MCF 10A (cell line): ENCODE results near the gene KRTAP10-3. TPM values are rescaled to one million over a fixed set of nuclear protein-coding genes. Genes with fewer than 3 reads are reported as not detected.
"Not testable (repeated sequence)": the region's sequence is repeated elsewhere in the genome, so short reads cannot be mapped to it uniquely, and the experiment has no call there.

Experiments used
- BruUV-seq: library from RNA; stranded (reverse); fragments of 400-500 nt; replicated peaks from 2 replicates; lab custom pipeline; 2021; lab: Mats Ljungman, UMichigan
- CTCF ChIA-PET: fragments of 300-600 bp; sonication (Branson Sonifier 250); formaldehyde crosslinking; extraction: SDS; loops from one replicate; lab custom pipeline; 2021; ENCODE audit warnings: antibody characterized with exemption, inconsistent platforms; lab: Yijun Ruan, JAX
- POLR2A ChIA-PET: fragments of 300-600, 350-650 bp; sonication (Branson Sonifier 250); formaldehyde crosslinking; extraction: SDS; loops from one replicate; lab custom pipeline; 2020; ENCODE audit warnings: antibody characterized with exemption, inconsistent platforms; lab: Yijun Ruan, JAX
- DNase-seq: peaks from one replicate; pipeline ENCODE4 v3.0.0-alpha.2; 2018; ENCODE audit not compliant: unreplicated experiment
- H3K27ac Mint-ChIP-seq: one replicate; pipeline ENCODE4 v1.8.0; 2022; ENCODE audit warnings: mild to moderate bottlenecking, low read depth, mixed read lengths; ENCODE audit not compliant: unreplicated experiment
- H3K27me3 Mint-ChIP-seq: one replicate; pipeline ENCODE4 v1.8.0; 2022; ENCODE audit warnings: mixed read lengths; ENCODE audit not compliant: insufficient read depth, unreplicated experiment
- H3K36me3 Mint-ChIP-seq: one replicate; pipeline ENCODE4 v1.8.0; 2022; ENCODE audit warnings: mild to moderate bottlenecking, moderate library complexity, mixed read lengths; ENCODE audit not compliant: insufficient read depth, unreplicated experiment
- H3K4me1 Mint-ChIP-seq: one replicate; pipeline ENCODE4 v1.8.0; 2022; ENCODE audit warnings: mixed read lengths; ENCODE audit not compliant: insufficient read depth, unreplicated experiment
- H3K4me3 Mint-ChIP-seq: one replicate; pipeline ENCODE4 v1.8.0; 2022; ENCODE audit warnings: mild to moderate bottlenecking, moderate library complexity, mixed read lengths; ENCODE audit not compliant: unreplicated experiment
- H3K9me3 Mint-ChIP-seq: one replicate; pipeline ENCODE4 v1.8.0; 2022; ENCODE audit warnings: mixed read lengths; ENCODE audit not compliant: unreplicated experiment
- intact Hi-C: fragments of 100-400 bp; cut with micrococcal nuclease; formaldehyde crosslinking; loops from 2 replicates; pipeline ENCODE4 v1.14.1; 2022
- total RNA-seq: library from RNA; stranded (reverse); gene quantifications from 2 replicates; pipeline ENCODE4 v1.2.3, GENCODE V29; 2022
- TF ChIP-seq, protein P1 (sequence below): fragments of 200-600 bp; IDR thresholded peaks from one replicate; pipeline ENCODE4 v1.8.0; 2022; ENCODE audit warnings: antibody characterized with exemption, mild to moderate bottlenecking; ENCODE audit not compliant: unreplicated experiment

Gene KRTAP10-3
- total RNA-seq, 1 experiment from 2014 or later = not detected

- ChIA-PET CTCF (interaction anchor here (0.6 kb wide), 1 partner anchor 133 kb away, joined by 3 read pairs; no protein-coding TSS in a partner anchor), POLR2A (no interaction called here)
- BruUV-seq = no TSS peak
- Mint-ChIP-seq H3K4me3 (no peak overlapping the region), H3K36me3 (peaks cover 5% of the 10 kb centered on the region), H3K4me1 (peaks cover 6% of the 10 kb centered on the region), H3K27ac (no peak overlapping the region), H3K9me3 (peaks cover 14% of the 10 kb centered on the region), H3K27me3 (peaks cover 23% of the 10 kb centered on the region)
- intact Hi-C loops = no loop called here
- TF ChIP-seq, protein P1, sequence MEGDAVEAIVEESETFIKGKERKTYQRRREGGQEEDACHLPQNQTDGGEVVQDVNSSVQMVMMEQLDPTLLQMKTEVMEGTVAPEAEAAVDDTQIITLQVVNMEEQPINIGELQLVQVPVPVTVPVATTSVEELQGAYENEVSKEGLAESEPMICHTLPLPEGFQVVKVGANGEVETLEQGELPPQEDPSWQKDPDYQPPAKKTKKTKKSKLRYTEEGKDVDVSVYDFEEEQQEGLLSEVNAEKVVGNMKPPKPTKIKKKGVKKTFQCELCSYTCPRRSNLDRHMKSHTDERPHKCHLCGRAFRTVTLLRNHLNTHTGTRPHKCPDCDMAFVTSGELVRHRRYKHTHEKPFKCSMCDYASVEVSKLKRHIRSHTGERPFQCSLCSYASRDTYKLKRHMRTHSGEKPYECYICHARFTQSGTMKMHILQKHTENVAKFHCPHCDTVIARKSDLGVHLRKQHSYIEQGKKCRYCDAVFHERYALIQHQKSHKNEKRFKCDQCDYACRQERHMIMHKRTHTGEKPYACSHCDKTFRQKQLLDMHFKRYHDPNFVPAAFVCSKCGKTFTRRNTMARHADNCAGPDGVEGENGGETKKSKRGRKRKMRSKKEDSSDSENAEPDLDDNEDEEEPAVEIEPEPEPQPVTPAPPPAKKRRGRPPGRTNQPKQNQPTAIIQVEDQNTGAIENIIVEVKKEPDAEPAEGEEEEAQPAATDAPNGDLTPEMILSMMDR = no peak
- DNase-seq = no peak
These were observed 35.9 kb upstream of the KRTAP10-3 start for GRCh38 chr21:44594406-44594916.

GRCh38 chr21:44593598-44594405 lies 35.2 kb upstream of the KRTAP10-3 start:
- Mint-ChIP-seq H3K4me3 (no peak overlapping the region), H3K27ac (no peak overlapping the region), H3K9me3 (peaks cover 12% of the 10 kb centered on the region), H3K4me1 (peaks cover 6% of the 10 kb centered on the region), H3K36me3 (peaks cover 5% of the 10 kb centered on the region), H3K27me3 (peaks cover 23% of the 10 kb centered on the region)
- TF ChIP-seq, protein P1 = no peak
- BruUV-seq = no TSS peak
- ChIA-PET POLR2A (no interaction called here), CTCF (interaction anchor here (0.6 kb wide), 1 partner anchor 133 kb away, joined by 3 read pairs; no protein-coding TSS in a partner anchor)
- intact Hi-C loops = no loop called here
- no peak for DNase-seq

- no TSS peak for BruUV-seq
- Mint-ChIP-seq H3K4me3 (no peak within 1 kb of the TSS), H3K27me3 (peaks cover 19% of the 10 kb centered on the region), H3K4me1 (peaks cover under 1% of the 10 kb centered on the region), H3K9me3 (peaks cover under 1% of the 10 kb centered on the region), H3K27ac (no peak within 1 kb of the TSS), H3K36me3 (peaks cover 5% of the 10 kb centered on the region)
- intact Hi-C loops = no loop called here
- ChIA-PET CTCF (no interaction called here), POLR2A (no interaction called here)
- TF ChIP-seq, protein P1 = no peak
- DNase-seq = no peak
These were observed 34.1 kb upstream of the KRTAP10-3 start, which contains the start of gene KRTAP10-6 for GRCh38 chr21:44592446-44593311. Gene KRTAP10-6 (minus strand): TSS chr21:44592505. CDS start chr21:44592484, 21 bp downstream.

DNA sequence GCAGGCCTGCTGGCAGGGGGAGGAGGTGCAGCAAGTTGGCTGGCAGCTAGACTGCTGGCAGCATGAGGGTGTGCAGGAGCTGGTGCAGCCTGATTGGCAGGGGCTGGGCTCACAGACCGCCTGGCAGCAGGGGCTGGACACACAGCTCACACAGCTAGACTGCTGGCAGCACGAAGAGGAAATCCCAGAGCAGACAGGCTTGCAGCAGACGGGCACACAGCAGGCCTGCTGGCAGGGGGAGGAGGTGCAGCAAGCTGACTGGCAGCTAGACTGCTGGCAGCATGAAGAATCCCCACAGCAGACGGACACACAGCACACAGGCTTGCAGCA lies 33.2 kb upstream of the KRTAP10-3 start:
- H3K4me3 Mint-ChIP-seq, intact Hi-C loops, POLR2A ChIA-PET, BruUV-seq, H3K4me1 Mint-ChIP-seq, H3K9me3 Mint-ChIP-seq, DNase-seq, H3K27ac Mint-ChIP-seq, H3K36me3 Mint-ChIP-seq: not testable (repeated sequence)
- peaks cover 24% of the 10 kb centered on the region for H3K27me3 Mint-ChIP-seq
- CTCF ChIA-PET = interaction anchor here (0.6 kb wide), 1 partner anchor 148 kb away, joined by 3 read pairs; no protein-coding TSS in a partner anchor

DNA sequence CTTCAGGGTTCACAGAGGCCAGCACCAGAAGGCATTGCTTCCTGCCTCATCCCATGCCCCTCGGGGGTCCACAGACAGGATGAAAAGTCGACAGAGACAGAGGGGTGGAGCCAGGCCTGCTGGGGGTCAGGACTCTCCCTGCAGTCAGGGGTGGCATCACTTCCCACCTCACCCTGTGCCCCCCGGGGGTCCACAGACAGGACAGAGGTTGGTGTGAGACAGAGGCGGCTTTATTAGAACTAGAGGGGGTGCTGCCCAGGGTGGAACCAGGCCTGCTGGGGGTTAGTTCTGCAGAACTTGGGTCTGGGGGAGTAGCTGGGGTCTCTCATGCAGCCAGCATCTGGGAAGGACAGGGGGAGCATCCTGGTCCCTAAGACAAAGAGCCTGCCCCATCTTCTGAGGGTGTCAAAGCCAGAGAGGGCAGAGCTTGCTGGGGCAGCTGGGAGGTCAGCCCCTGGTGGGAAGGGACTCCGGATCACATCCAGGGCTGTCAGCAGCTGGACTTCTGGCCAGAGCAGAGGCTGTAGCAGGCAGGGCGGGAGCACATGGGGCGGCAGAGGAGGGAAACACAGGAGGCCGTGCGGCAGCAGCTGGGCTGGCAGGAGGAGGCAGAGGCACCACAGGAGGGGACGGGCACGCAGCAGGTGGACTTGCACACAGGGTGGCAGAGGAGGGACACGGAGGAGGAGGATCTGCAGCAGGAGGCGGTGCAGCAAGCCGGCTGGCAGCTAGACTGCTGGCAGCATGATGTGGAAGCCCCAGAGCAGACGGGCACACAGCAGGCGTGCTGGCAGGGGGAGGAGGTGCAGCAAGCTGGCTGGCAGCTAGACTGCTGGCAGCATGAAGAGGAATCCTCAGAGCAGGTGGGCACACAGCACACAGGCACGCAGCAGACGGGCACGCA lies 32.6 kb upstream of the KRTAP10-3 start:
- H3K27ac Mint-ChIP-seq, H3K36me3 Mint-ChIP-seq, DNase-seq, H3K4me1 Mint-ChIP-seq, POLR2A ChIA-PET, BruUV-seq, intact Hi-C loops, H3K9me3 Mint-ChIP-seq, H3K4me3 Mint-ChIP-seq: not testable (repeated sequence)
- H3K27me3 Mint-ChIP-seq = peaks cover 31% of the 10 kb centered on the region
- CTCF ChIA-PET = interaction anchor here (0.6 kb wide), 2 partner anchors 149 to 357 kb away, joined by 3 to 4 read pairs; no protein-coding TSS in a partner anchor
